HG02763 (cell line): Measurements from ENCODE around the gene PPP1R16B.

Source experiments
- ATAC-seq: cut with Tn5 transposase; IDR thresholded peaks from one replicate; pipeline ENCODE4 v1.9.1; 2021; ENCODE audit warnings: mild to moderate bottlenecking, moderate library complexity; ENCODE audit not compliant: unreplicated experiment

Gene PPP1R16B

DNA sequence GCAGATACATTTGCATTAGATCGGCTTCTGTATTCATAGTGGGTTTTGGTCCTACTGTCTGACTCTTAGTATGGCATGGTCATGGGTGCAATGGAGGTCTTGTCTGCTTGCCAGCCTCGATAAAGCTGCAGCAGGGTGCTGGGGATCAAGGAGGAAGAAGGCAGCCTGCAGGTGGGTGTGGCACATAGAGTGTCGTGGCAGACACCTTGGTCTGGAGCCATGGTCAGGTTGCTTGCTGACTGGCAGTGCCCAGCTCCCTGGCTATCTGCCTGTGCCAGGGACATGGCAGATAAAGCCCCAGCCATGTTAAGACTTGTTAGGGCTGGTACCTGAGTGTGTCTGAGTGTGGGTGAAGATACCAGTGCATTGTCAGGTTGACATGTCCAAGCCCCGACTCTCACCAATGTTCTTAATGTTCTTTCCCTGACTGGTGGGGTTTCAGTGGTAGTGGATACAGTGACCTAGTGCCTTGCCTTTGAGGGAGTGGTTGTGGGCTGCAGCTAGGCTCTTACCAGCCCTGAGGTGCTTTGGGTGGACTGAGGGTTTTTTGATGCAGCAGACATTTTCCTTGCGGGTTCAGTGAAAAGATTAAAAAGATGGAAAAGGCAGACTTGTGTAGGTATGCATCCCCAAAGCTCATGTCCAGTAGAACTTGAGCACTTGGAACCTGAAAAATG, 122.5 kb downstream of the PPP1R16B start:
- ATAC-seq = no peak

DNA sequence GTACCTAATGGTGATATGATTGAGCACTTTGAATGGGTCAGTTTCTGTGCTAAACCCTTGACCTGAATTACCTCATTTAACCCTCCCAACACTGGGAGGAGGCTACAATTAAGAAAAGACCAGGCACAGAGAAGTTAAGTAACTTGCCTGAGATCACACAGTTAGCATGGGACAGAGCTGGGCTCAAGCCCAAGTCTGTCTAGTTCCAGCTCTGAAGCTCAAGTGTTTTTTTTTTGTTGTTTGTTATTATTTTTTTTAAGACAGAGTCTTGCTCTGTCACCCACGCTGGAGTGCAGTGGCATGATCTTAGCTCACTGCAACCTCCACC, 124.7 kb downstream of the PPP1R16B start:
- ATAC-seq = no peak

DNA sequence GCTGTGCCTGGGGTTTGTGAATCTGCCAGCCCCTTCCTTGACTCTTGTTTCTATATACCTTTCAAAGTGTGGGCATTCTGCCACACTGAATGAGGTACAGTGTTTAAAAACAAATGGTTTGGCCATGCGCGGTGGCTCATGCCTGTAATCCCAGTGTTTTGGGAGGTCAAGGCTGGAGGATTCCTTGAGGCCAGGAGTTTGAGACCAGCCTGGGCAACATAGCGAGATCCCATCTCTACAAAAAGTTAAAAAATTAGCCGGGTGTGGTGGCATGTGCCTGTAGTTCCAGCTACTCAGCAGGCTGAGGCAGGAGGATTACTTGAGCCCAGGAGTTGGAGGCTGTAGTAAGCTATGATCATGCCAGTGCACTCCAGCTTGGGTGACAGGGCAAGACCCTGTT, 126.5 kb downstream of the PPP1R16B start:
- no peak for ATAC-seq

DNA sequence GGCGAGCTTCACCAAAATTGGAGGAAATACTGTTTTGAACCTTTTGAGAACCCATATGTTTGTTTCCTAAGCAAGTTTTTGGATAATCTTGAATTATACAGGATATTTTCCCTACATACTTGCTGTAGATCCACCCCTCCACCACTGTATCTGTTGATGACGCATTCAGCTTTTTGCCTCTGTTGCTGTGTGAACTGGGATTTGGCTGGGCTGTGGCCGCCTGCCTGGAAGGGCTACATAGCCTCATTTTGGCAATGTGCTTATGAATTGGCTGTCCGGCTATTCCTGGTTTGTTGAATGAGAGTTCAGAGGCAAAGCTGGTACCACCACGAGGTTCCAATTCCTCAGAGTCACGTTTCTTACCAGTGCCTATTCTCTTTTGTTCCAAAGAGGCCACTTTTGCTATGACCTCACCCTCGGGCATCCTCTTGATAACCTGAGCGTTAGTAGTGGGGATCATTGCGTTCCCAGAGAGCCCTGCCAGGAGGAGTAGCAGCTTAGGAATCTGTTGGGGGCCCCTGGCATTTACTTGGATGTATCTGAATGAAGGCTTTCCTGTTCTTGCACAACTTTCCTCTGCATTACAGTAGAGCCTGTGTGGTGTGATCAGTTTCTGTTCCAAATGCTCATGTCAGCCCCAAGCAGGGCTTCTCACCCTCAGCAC, 127.1 kb downstream of the PPP1R16B start:
- ATAC-seq = no peak

DNA sequence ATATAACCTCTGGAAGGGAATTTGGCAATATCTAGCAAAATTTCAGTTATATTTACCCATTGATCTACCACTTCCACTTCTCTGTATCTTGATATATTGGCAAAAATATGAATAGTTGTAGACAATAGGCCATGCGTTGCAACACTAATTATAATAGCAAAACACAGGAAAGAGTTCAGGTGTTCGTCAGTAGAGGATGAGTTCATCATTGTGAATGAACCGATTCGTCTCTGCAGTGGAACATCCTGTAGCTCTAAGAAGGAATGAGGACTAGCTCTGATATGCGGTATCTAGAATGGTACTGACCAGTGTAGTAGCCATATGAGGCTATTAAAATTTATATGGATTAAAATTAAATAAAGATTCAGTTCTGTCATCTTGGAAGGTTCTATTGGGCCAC, 129.0 kb downstream of the PPP1R16B start:
- no peak for ATAC-seq

DNA sequence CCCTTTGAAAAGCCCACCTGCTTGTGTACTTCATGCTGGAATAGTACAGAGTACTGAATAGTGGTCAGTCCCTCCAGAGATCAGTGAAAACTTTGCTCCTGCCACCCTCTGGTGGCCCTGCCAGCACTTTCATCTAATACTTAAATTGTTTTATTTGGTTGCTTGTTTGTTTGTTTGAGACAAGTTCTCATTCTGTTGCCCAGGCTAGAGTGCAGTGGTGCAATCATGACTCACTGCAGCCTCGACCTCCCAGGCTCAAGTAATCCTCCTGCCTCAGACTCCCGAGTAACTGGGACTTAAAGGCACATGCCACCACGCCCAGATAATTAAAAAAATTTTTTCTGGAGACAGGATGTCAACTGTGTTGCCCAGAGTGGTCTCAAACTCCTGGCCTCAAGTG, 129.8 kb downstream of the PPP1R16B start:
- no peak for ATAC-seq

DNA sequence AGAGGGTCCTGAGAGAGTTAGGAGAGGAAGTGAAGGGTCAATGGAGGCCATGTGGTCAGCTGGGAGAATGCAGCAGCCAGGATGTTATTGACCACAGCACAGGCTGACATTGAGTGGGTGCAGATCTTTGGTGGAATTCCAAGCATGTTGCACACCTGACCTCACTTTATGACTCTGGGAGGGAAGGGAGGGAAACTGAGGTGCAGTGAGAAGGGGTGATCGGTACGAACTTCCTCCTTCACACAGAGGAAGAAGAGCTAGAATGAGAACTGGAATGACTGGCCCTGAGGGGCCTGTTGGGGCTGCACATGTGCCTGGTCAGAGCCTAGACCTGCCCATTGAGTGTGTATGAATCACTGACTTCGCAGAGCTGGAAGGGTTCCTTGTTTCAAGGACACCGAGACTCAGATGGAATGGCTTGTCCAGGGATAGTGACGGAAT, 130.5 kb downstream of the PPP1R16B start:
- no peak for ATAC-seq

DNA sequence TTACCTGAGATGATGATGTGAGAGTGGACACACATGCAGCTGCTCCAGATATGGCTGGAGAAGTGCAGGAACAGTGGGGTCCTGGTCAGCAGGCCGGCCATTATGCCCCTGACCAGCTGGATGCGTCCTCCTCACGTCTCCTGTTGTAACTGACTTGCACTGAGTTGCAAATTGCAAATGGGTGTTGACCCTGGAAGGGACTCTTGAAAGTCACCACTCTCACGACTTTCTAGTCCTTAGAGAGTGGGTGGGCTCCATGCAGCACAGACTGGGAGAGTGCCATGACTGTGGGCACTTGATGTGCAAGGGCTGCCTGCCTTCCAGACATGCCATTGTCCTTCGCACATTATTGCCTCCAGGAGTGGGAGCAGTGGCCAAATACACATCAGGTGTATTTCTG, 131.5 kb downstream of the PPP1R16B start:
- no peak for ATAC-seq

DNA sequence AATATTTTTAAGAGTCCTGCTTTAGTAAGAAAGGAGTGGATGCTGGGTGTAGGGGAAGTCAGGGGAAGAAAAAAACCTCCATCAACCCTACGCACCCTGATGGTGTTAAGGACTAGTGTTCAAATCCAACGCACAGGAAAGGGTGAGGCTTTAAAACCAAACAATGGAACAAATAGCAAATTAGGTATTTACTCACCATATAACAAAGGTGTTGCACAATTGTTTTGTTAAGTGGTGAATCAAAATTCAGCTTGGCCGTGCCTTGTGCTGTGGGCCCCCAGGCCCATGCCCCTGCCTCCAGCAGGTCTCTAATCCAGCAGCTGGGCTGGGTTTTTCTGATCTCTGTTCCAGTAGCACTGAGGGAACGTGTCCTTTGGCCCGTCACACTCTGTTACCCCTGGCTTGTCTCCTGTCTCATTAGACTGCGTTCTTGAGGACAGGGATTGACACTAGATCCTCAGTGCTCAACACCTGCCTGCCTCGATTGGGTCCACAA, 132.5 kb downstream of the PPP1R16B start:
- no peak for ATAC-seq

DNA sequence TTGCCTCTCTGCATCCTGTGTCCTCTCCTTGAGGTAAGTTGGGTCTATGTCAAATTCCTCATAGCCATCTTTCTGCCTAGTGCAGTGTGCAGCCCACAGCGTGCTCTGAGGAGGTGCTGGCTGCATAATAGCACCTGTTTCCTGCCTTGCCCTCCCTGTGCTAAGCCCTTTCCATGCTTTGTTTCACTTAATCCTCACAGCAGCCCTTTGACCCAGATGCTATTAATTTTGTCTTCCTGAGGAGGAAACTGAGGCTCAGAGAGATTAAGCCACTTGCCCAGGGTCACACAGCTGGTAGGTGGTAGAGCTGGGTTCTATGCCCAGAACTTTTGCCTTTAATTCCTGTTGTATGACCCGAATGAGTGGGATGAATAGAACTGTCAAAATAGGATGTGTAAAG, 134.2 kb downstream of the PPP1R16B start:
- no peak for ATAC-seq

DNA sequence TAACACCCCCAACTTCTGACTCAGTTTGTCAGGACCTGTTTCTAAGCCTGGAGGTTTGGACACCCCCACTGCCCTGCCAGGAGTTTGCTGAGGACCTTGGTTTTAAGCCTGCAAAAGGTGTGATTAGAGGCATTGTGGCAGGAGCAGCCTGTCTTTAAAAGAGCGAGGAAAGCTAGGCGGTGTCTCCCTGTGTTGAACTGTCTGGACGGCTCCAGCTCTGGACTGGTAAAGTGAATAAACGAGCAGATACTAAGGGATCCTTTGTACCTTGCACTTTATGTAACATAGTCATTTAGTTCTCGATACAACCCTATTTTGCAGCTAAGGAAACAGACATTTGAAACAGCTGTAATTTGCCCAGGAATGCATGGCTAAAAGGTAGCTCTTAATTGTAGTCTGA, 135.1 kb downstream of the PPP1R16B start:
- no peak for ATAC-seq

DNA sequence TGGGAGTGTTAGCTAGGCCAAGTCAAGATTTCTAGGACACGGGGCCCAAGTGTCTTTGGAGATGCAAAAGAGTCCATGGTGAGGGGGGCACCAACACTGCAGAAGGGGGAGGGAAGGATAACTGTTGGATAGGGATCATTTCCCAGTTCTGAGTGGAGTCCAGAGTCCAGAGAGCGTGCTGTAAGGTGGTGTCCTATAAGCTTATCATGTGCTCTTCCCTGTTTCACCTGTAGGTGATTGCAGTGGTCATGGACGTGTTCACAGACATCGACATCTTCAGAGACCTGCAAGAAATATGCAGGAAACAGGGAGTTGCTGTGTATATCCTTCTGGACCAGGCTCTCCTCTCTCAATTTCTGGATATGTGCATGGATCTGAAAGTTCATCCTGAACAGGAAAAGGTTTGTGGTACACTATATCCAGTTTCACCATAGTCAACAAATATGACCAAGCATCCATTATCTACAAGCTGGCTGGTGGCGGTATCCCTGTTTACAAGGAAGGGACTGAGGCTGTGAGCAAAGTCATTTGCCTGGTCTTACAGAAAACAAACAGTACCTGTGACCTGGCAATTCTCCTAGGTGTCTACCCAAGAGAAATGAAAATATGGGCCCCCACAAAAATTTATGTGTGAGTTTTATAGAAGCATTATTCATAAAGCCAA, 136.4 kb downstream of the PPP1R16B start:
- no peak for ATAC-seq

DNA sequence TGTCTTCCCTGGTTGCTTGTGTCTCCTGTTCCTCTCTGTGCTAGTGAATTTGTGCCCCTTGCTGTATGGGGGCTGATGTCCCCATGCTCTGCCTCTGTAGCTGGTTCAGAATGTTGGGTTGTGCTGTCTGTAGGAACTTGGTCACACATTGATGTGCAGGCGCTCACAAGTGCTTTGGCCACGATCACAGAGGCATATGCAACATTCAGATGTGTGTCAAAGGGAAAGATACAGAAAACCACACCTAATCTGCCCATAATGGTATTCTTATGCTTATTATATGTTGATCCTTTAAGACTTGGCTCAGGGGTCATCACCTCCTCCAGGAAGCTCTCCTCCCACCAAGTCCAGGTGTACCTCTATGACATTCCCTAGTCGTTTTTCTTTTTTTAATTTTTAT, 139.5 kb downstream of the PPP1R16B start:
- ATAC-seq = no peak

DNA sequence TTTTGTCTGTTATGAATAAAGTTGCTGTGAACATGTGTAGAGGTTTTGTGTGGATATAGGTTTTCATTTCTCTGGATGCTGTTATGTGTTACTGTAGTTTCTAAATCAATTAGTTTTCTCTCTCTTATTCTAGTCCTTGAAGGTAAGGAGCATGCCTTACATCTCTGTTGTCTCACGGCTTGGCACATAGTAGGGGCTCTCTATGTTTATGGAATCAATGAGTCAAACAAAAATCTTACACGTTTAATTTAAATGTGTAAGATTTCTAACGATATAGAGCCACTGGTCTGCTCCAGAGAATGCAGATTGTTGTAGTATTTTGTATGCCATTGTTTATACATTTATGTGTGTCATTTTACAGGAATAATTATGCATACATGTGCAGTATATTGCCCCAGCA, 141.3 kb downstream of the PPP1R16B start:
- no peak for ATAC-seq

DNA sequence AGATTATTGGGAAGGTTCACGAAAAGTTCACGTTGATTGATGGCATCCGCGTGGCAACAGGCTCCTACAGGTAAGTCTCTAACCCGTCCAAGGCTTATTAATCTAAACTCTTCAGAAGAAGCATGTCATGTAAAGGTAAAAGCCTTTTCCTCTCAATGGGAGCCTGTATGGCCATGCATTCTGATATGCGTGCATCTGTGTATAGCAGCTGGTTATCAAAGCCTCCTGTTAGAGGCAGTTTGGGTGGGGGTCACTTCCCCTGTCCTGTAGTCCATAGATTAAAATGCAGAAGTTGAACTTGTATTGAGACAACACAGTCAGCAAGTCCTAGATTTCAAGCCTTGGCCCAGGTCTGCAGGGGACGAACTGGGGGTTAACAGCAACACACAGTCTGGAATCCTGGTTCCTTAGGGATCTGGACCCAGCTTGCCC, 142.4 kb downstream of the PPP1R16B start:
- ATAC-seq = no peak

DNA sequence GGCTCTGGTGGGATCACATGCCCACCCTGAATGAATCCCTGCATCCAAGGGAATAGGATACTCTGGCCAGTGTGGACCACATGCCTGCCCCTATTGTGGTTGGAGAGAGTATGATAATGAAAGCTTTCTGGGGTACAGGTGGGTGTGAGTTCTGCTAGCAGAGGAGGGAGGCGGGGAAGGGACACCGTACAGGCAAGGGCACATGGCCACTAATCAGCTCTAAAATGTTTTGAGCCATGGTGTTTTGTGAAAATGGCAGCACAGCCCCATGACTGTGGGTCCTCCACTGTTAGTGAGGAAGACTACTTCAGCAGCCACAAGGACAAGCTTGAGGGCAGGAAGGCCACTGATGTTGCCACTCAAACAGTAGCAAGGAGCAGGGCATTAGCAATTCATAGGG, 144.8 kb downstream of the PPP1R16B start:
- ATAC-seq = no peak

DNA sequence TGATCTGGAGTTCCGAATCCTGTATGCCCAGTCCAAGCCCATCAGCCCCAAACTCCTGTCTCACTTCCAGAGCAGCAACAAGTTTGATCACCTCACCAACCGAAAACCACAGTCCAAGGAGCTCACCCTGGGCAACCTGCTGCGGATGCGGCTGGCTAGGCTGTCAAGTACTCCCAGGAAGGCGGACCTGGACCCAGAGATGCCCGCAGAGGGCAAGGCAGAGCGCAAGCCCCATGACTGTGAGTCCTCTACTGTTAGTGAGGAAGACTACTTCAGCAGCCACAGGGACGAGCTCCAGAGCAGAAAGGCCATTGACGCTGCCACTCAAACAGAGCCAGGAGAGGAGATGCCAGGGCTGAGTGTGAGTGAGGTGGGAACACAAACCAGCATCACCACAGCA, 146.1 kb downstream of the PPP1R16B start:
- no peak for ATAC-seq

DNA sequence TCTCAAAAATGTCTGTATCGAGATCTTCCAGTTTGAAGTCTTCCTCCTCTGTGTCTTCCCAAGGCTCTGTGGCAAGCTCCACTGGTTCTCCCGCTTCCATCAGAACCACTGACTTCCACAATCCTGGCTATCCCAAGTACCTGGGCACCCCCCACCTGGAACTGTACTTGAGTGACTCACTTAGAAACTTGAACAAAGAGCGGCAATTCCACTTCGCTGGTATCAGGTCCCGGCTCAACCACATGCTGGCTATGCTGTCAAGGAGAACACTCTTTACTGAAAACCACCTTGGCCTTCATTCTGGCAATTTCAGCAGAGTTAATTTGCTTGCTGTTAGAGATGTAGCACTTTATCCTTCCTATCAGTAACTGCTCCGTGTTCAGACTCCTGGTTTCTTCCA, 146.7 kb downstream of the PPP1R16B start:
- no peak for ATAC-seq

DNA sequence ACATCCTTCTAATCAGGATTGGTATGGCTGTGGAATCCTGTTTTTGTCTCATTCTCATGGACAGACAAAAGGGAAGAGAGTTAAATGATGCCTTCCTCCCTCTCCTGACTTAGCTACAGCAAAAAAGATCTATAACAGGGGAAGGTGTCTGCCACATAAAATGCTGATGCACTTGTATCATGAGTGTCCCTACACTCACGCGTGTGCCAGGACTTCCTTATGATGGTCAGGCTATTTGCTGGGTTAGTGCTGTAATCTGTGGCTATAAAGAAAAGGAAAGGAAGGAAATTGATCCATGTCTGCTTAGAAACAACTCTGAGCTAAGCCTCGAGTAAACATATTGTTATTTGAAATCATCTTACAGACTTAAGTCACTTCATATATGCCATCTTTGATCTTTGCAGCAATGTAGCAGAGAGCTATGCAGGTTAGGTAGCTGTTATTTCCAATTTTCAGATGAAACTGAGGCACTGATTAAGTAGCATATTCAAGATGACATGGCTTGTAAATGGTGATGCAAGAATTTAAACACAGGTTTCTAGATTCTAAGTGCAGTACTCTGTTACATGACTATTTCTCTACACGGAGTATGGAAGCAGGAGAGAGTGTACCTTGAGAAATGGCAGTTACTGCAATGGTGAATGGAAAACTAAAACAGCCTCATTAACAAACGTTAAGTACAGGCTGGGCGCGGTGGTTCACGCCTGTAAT, 148.3 kb downstream of the PPP1R16B start:
- no peak for ATAC-seq

DNA sequence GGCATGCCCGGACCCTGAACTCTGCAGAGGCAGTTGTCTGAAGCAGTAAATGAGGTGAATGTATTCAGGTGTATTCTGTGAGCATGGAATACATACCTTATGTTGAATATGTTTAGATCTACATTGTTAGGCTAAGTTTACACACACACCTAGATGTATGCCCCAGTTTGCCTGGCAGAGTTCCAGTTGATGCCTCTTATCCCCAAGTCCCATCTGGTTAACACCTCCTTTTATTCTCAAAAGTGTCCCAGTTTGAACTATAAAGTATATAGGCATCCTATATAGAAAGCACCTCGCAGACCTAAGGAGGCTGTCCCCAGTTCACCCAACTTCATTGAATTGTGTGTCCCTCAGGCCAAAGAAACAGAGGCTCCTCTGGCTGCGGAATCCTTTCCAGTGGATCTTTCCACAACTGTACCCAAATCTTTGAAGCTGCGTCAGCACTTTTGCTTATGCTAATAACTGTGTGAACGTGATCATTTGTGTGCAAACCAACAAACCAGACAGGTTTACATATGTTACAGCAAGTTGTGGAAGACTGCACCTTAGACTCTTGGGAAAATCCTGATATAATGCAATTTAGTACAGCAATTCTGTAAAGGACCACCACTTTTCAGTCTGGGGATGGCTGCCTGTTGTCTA, 151.9 kb downstream of the PPP1R16B start:
- no peak for ATAC-seq

DNA sequence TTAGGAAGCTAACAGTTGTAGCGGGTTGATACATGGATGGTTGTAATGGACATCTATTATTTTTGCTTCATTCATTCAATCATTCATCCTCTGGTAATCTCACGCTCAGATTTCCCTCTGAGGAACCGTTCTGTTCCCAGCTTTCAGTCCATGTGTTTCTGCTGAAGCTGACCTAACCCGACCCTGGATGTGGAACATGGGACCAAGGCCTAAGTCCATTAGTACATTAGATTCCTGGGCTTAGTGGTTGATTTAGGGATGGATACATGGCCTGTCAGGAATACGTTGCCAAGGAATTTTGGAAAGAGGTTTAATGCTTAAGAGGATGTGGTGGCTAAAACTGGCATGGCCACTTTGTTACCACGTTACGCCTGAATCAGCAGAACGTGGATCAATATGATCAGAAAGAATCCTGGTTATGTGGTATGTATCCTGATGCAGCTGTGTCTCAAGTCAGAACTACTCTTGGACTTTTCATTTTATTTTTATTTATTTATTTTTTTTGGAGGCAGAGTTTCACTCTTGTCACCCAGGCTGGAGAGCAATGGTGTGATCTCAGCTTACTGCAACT, 152.5 kb downstream of the PPP1R16B start:
- no peak for ATAC-seq
